Lung (tissue), 12 donors: Measurements from ENCODE around the gene CHMP6. TPM values are rescaled to one million over a fixed set of nuclear protein-coding genes. Genes with fewer than 3 reads are reported as not detected.

ENCODE experiments used
- ATAC-seq: fragments of 200-7000 bp; cut with Tn5 transposase; one replicate; pipeline ENCODE4 v1.9.1; 2020; ENCODE audit warnings: moderate number of reproducible peaks; ENCODE audit not compliant: insufficient read depth, low FRiP score
- DNase-seq, 3 donors: peaks; one replicate each; pipeline ENCODE4 v3.0.0-alpha.2; 2013 to 2017
- H3K27ac ChIP-seq, 2 donors: one replicate each; pipeline ENCODE4 v1.5.1; 2013; ENCODE audit warnings: mild to moderate bottlenecking in 2 of 2, moderate library complexity in 2 of 2, control low read depth in 1 of 2, inconsistent platforms in 1 of 2, low read depth in 1 of 2, low read length in 1 of 2
- H3K27me3 ChIP-seq, 3 donors: one replicate each; pipeline ENCODE4 v1.5.1; 2013; ENCODE audit warnings: low read length in 2 of 3; ENCODE audit not compliant: control insufficient read depth in 3 of 3, insufficient read depth in 3 of 3
- H3K36me3 ChIP-seq, 4 donors: one replicate each; pipeline ENCODE4 v1.5.1; 2013; ENCODE audit warnings: low read length in 4 of 4, mild to moderate bottlenecking in 1 of 4, moderate library complexity in 1 of 4; ENCODE audit not compliant: control insufficient read depth in 4 of 4, insufficient read depth in 4 of 4
- H3K4me1 ChIP-seq, 5 donors: one replicate each; pipeline ENCODE4 v1.5.1; 2013; ENCODE audit warnings: low read length in 5 of 5, mild to moderate bottlenecking in 2 of 5, moderate library complexity in 1 of 5; ENCODE audit not compliant: control insufficient read depth in 5 of 5, insufficient read depth in 5 of 5
- H3K4me3 ChIP-seq: one replicate; pipeline ENCODE4 v1.5.1; 2013; ENCODE audit warnings: mild to moderate bottlenecking, control low read depth, moderate library complexity
- H3K9ac ChIP-seq, 2 donors: one replicate each; pipeline ENCODE4 v1.5.1; 2013; ENCODE audit warnings: low read length in 2 of 2, control low read depth in 1 of 2; ENCODE audit not compliant: insufficient read depth in 1 of 2
- H3K9me3 ChIP-seq, 4 donors: one replicate each; pipeline ENCODE4 v1.5.1; 2013; ENCODE audit warnings: low read length in 3 of 4, mild to moderate bottlenecking in 1 of 4, moderate library complexity in 1 of 4; ENCODE audit not compliant: control insufficient read depth in 4 of 4, insufficient read depth in 3 of 4
- CTCF ChIP-seq: IDR thresholded peaks from 2 replicates; pipeline ENCODE4 v1.5.1; 2012; ENCODE audit warnings: mild to moderate bottlenecking; ENCODE audit errors: control extremely low read depth, extremely low read depth
- WGBS, 2 donors: extraction: QIAGEN DNeasy Blood & Tissue Kit; methylation state at CpG; one replicate each; pipeline ENCODE4 v1.1.7; 2013; 5-methylcytosine and 5-hydroxymethylcytosine counted together
- polyA plus RNA-seq, 2 donors: library from polyadenylated mRNA; stranded (reverse); fragments of 200-250 nt; gene quantifications; one replicate each; pipeline ENCODE4 v1.2.1, GENCODE V29; 2013
- total RNA-seq, 2 donors: library from RNA; depleted of rRNA in 1 of 2; stranded (reverse); fragments of >200 nt in 1 of 2; gene quantifications; one replicate each; pipeline ENCODE4 v1.2.1, GENCODE V29; 2014 to 2021
- donor health status: control.
- donor health status: control.
- donor health status: Bipolar disorder and iron deficiency.
- donor health status: healthy.
- donor health status: DM: yes; HTN: yes; CAD: no.

CHMP6 gene
- total and polyA plus RNA-seq, 4 donors, result 18.2 to 36.3 (median 32.2) TPM

GRCh38 chr17:81008140-81008539, 16.5 kb downstream of the CHMP6 start:
- ATAC-seq, result no peak
- no peak for DNase-seq
- Histone ChIP-seq H3K27me3 (peaks cover 0 to 22% (median 18%) of the 10 kb centered on the region in 3 donors), H3K9me3 (peaks cover 0 to 5% (median 2%) of the 10 kb centered on the region in 4 donors), H3K9ac (no peak overlapping the region), H3K4me3 (no peak overlapping the region), H3K4me1 (peaks cover 0 to 9% (median 0%) of the 10 kb centered on the region in 5 donors), H3K27ac (no peak overlapping the region), H3K36me3 (no peaks in the 10 kb centered on the region)
- no peak for TF ChIP-seq CTCF
- 70 to 84% methylated on average over 11 of the region's 11 CpGs for WGBS, 2 donors

GRCh38 chr17:81009136-81009535, 17.5 kb downstream of the CHMP6 start:
- TF ChIP-seq CTCF, result no peak
- 61 to 82% methylated on average over 14 of the region's 14 CpGs for WGBS, 2 donors
- peaks cover 0 to 5% (median 2%) of the 10 kb centered on the region in 4 donors for H3K9me3 ChIP-seq
- H3K36me3 ChIP-seq, result no peaks in the 10 kb centered on the region
- H3K27ac ChIP-seq, result no peak overlapping the region
- H3K27me3 ChIP-seq, result peaks cover 0 to 16% (median 12%) of the 10 kb centered on the region in 3 donors
- H3K4me3 ChIP-seq, result no peak overlapping the region
- peaks cover 0 to 6% (median 0%) of the 10 kb centered on the region in 5 donors for H3K4me1 ChIP-seq
- no peak for ATAC-seq
- no peak for DNase-seq
- no peak overlapping the region for H3K9ac ChIP-seq

GRCh38 chr17:81010935-81011334, 19.3 kb downstream of the CHMP6 start:
- H3K9me3 ChIP-seq, result peaks cover 0 to 5% (median 2%) of the 10 kb centered on the region in 4 donors
- H3K36me3 ChIP-seq, result no peaks in the 10 kb centered on the region
- H3K4me1 ChIP-seq, result peaks cover 0 to 3% (median 0%) of the 10 kb centered on the region in 5 donors
- ATAC-seq, result no peak
- H3K27ac ChIP-seq, result no peak overlapping the region
- H3K27me3 ChIP-seq, result peaks cover 0 to 7% (median 4%) of the 10 kb centered on the region in 3 donors
- no peak for DNase-seq
- WGBS, 2 donors, result 91% methylated on average over 2 of the region's 2 CpGs
- no peak for TF ChIP-seq CTCF
- no peak overlapping the region for H3K9ac ChIP-seq
- no peak overlapping the region for H3K4me3 ChIP-seq

GRCh38 chr17:81011951-81012350, 20.3 kb downstream of the CHMP6 start:
- no peak overlapping the region for H3K9ac ChIP-seq
- DNase-seq, result no peak
- WGBS, 2 donors, result 76 to 87% methylated on average over 3 of the region's 3 CpGs
- H3K4me1 ChIP-seq, result peaks cover 0 to 3% (median 0%) of the 10 kb centered on the region in 5 donors
- no peak for ATAC-seq
- H3K27me3 ChIP-seq, result peaks cover 0 to 2% (median 0%) of the 10 kb centered on the region in 3 donors
- no peaks in the 10 kb centered on the region for H3K36me3 ChIP-seq
- H3K9me3 ChIP-seq, result peaks cover 0 to 5% (median 2%) of the 10 kb centered on the region in 4 donors
- no peak overlapping the region for H3K27ac ChIP-seq
- TF ChIP-seq CTCF, result no peak
- no peak overlapping the region for H3K4me3 ChIP-seq
